HCT116 (cell line): Measurements from ENCODE around the gene CFAP221.

Source experiments
- POLR2A ChIP-seq: IDR thresholded peaks from 2 replicates; pipeline ENCODE4 v1.7.0; 2011; ENCODE audit warnings: borderline replicate concordance; ENCODE audit not compliant: insufficient read depth, insufficient read length; ENCODE audit errors: extremely low read depth
- TF ChIP-seq, protein P1 (sequence below), 3 experiments: fragments of 200-600 bp in 1 of 3; sonication (generic) in 1 of 3; IDR thresholded peaks in 2 of 3; conservative IDR thresholded peaks in 1 of 3; 2 replicates each; pipeline ENCODE4 v1.5.1; 2012 to 2017; ENCODE audit warnings: low read depth in 2 of 3, low read length in 2 of 3, antibody characterized with exemption in 1 of 3, borderline replicate concordance in 1 of 3, control low read depth in 1 of 3, mild to moderate bottlenecking in 1 of 3, mixed read lengths in 1 of 3, mixed run types in 1 of 3, moderate library complexity in 1 of 3; ENCODE audit not compliant: insufficient read depth in 1 of 3

- TF ChIP-seq POLR2A: no peak
- TF ChIP-seq, protein P1, sequence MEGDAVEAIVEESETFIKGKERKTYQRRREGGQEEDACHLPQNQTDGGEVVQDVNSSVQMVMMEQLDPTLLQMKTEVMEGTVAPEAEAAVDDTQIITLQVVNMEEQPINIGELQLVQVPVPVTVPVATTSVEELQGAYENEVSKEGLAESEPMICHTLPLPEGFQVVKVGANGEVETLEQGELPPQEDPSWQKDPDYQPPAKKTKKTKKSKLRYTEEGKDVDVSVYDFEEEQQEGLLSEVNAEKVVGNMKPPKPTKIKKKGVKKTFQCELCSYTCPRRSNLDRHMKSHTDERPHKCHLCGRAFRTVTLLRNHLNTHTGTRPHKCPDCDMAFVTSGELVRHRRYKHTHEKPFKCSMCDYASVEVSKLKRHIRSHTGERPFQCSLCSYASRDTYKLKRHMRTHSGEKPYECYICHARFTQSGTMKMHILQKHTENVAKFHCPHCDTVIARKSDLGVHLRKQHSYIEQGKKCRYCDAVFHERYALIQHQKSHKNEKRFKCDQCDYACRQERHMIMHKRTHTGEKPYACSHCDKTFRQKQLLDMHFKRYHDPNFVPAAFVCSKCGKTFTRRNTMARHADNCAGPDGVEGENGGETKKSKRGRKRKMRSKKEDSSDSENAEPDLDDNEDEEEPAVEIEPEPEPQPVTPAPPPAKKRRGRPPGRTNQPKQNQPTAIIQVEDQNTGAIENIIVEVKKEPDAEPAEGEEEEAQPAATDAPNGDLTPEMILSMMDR (IDR thresholded peaks at IDR 0.05 in 2 of 3, conservative IDR thresholded peaks at IDR 0.05 in 1 of 3; ENCODE audit: borderline replicate concordance in 1 of 3, insufficient read depth in 1 of 3, low read depth in 2 of 3, low read length in 2 of 3): no peak
Observed at GRCh38 chr2:119525614-119526013, 18.6 kb upstream of the CFAP221 start.
